ENCODE data around the gene CREB1.
A peak's percentile ranks its signal among the peaks of the same experiment; 100 is the strongest.

The CREB1 gene

DNA sequence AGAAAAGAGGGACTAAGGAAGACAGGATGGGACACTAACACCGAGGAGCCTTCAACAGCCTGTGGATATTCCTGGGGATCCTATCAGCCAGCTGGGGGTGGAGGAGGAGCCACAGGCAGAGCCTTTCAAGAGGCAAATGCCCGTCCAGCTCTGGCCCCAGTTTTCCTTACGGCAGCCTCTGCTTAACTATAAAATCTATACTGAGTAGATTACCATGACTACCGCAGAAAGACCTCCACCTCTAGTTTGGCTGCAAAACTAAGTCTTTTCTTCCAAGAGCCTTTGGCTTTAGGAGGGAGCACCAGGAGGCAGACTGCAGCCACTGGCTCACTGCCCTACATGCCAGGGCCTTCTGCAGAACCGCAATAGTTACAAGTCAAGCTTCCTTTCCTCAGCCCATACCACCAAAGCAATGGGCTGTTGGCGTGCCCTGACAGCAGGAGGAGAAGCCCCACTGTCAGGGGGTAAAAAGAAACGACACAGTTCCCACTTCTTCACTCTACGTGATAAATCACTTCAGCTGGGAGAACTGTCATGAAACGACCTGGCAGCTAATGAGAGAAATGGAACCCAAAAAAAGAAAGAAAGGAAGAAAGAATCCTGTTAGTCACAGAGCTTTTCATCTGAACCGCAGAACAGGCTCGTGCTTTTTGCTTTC, 25.1 kb upstream of the CREB1 start:
- DNase-seq = no peak

- no peak for DNase-seq
These were observed 24.6 kb upstream of the CREB1 start for GRCh38 chr2:207505171-207505570.

DNA sequence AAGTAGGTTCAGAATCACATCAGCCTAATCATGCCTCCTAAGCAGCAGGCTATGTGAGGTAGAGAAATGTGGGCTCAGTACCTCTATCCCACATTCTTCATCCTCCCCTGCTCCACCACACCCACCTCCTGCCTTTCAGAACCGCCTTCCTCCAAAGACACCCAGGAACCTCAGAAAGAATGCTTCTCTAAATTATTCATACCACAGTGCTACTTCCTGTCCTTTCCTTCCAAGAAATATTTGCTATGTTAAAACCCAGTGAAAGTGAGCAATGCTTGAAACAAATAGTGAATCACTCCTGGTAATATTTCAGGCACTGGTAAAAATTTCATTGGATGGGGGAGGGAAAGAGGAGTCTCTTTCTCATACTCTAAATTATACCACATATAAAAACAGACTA, 24.0 kb upstream of the CREB1 start:
- DNase-seq = no peak

DNA sequence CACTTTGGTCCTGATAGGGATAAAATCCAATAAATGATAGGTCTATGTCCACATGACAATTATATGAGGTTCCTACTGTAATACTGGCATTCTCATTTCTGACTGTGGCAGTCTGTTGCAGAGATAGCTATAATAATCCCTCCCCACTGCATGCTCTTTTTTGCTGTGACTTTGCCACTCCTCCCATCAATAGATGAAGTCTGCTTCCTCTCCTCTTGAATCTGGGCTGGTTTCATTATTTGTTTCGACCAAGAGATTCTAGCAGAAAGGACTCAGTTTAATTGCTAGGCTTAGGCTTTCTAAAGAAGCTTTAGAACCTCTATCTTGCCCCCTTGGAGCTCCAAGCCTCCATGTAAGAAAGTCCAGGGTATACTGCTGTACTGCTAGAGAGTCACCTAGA, 23.3 kb upstream of the CREB1 start:
- no peak for DNase-seq

DNA sequence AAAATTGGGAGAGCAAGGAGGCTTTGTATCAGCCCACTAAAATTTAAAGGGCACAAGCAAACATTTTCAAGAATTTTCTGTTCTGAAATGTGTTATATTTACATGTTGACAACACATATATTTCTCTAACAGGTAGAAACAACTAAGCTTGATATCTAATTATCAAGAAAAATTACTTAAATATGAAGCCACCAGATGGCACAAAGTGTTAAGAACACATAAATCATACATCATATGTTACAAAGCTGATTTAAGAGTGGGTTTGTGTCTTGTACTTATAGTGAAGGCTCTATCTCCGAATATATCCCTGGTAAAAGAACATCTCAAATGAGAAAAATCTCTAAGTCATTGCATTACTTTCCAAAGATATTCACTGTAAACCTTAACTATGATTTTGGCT, 19.6 kb upstream of the CREB1 start:
- no peak for DNase-seq

DNA sequence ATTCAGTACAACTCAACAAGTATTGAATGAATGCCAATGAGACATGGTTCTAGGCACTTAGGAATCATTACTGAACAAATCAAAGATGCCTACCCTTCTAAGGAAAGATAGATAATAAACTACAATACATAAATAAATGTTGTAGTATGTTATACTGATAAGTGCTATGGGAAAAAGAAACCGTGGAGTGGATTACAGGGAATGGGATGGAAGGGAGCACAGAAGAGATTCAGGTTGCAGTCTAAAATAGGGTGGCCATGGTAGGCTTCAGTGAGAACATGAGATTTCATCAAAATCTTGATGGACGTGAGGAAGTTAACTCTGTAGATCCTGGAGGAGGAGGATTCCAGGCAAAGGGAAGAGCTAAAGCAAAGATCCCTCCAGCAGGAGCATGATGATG, 17.9 kb upstream of the CREB1 start:
- no peak for DNase-seq

GRCh38 chr2:207512356-207512755, 17.4 kb upstream of the CREB1 start:
- no peak for DNase-seq

- no peak for DNase-seq
These were observed 16.1 kb upstream of the CREB1 start for GRCh38 chr2:207513551-207514257.

DNA sequence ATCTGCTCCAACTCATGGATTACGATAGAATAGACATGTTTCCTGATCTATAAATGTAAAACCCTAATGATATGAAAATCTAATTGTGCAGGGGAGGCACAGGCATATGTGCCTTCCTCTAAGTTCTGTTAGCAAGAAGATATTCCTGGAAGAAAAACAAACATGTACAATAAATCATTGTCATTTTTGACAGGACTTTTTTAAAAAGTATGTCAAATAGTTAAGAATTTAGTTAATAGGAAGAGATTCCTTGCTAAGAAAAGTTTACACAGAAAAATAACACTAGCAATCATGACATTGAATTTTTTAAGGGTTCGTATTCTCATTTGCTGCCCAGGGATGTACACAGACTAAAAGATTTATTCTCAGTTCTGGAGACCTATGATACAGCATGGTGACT, 15.3 kb upstream of the CREB1 start:
- DNase-seq = no peak

DNA sequence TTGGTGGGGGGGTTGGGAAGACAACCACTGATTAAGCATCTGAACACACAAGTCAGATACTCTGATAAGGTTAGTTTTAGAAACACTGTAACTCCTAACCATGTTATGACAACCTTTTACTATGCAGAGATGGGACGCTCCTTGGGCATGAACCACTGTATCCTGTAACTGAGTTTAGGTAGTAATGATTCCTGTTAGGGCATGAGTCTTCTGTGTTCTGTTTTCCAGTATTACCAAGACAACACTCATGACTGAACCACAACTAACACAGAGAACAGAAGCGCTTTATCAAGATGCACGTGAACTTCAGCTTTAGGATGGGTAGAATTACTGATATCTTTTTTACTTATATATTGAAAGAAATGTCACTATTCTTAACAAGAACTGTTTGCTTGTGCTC, 14.1 kb upstream of the CREB1 start:
- no peak for DNase-seq

- no peak for DNase-seq
These were observed 13.6 kb upstream of the CREB1 start for GRCh38 chr2:207516206-207516605.

DNA sequence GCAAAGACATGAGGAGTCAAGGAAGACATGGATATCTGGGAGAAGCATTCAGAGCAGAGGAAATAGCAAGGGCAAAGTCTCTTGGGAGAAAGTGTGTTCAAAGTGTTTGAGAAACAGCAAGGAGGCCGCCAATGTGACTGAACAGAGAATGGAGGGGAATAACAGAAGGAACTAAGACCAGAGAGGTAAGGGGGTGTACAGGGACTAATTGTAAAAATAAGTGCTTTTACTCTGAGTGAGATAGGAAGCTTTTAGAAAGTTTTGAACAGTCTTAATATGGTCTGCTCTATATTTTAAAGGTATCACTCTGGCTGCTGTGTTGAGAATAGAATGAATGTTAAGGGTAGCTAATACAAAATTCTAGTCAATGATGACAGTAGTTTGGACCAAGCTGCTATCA, 6.8 kb upstream of the CREB1 start:
- no peak for DNase-seq

- DNase-seq = peak in 1 of 2 donors; percentile 51
These were observed 4.5 kb upstream of the CREB1 start for GRCh38 chr2:207525296-207525695.

DNA sequence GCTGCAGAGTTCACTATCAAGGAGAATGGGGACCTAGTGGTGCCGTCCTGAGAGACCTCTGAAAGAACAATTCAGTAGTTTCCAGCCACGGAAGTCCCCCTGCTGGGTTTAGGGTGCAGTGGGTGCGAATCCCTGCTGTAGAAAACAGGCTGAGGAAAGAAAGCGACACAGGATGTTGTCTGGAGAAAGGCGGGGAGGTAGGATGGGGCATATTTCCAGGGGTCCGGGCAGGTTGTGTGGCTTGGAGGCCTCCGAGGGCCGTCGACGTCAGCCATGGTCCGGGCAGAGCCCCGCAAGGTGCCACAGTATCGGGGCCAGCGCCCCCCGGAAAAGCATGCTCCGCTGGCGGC, 807 bp upstream of the CREB1 start:
- peak; percentile 80 to 87 for DNase-seq

DNA sequence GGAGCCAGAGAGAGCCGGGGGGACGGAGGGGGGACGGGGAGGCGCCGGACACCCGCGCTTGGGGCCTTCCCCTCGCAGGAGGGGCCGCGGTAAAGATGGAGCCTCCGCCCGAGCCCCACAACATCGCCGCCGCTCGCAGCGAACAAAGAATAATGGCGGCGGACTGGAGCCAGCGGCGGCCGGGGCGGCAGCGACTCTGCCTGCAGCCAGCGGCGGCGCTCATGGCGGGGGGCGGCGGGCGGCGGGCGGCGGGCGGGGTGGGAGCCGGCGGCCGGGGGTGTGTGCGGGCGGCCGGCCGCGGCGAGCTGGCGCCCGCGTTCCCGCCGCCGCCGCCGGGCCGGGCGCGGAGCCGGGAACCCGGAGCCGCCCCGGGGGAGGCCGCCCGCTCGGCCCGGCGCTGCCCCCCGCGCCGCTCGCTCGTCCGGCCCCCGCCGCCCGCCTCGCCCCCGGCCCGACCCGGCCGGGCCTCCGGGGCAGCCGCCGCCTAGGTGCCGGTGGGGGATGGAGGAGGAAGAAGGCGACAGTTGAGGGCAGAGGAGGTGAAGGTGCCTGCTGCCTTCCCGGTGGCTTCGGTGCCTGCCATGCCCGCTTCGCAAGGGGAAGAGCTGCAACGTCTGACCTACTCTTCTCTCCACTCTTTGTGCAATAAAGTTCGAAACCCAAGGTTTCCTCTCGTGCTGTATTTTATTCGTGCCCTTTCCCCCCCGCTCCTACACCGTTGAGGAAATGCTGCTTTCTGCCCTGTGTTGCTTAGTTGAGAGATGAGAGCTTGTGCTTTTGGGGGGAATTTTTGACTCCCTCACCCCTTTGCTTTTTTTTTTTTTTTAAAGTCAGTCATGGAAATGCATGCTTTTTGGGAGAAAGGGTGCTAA, 634 bp downstream of the CREB1 start:
- peak; percentile 63 to 75 for DNase-seq

GRCh38 chr2:207531032-207531952, 1.5 kb downstream of the CREB1 start:
- DNase-seq = peak in 1 of 2 donors; percentile 68

GRCh38 chr2:207532676-207533075, 2.9 kb downstream of the CREB1 start:
- DNase-seq = no peak

DNA sequence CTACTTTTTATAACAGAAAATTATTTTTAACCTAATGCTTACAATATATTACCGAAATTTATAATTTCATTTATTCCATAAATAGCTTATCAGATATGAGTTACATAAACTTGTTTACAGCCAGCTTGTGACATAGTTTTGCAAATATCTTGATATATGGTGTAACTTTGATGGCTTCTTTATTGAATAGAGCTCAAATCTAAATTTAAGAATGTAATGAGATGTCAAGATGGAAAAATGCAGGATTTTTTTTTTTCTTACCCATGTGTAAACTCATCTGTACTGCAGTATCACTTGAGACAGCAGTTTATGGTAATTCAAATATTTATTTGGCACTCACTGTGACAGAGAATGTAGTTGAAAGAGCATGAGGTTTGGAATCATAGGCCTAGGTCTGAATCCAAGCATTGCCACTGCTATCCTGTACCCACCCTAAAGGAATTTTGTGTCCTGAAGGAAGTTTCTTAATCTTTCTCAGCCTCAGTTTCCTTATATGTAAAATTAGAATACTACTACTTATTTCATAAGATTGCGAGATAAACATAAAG, 3.8 kb downstream of the CREB1 start:
- no peak for DNase-seq

- DNase-seq = no peak
These were observed 4.7 kb downstream of the CREB1 start for GRCh38 chr2:207534417-207534816.

DNA sequence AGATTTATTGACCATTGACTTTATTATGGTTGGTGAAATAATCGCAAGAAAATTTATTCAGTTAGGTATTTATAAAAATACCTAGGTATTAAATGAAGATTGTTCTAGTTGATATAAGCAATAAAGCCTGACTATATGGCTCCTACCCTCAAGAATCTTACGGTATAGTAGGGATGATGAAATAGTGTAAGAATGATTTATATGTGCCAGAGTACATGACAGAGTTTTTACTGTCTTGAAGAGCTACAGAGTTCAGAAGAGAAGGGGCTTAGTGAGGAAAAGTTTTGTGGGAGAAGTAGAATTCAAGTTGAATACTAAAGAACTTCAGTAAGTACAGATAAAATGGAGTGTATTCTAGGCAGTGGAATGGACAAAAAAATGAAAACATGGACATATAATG, 9.7 kb downstream of the CREB1 start:
- DNase-seq = no peak

DNA sequence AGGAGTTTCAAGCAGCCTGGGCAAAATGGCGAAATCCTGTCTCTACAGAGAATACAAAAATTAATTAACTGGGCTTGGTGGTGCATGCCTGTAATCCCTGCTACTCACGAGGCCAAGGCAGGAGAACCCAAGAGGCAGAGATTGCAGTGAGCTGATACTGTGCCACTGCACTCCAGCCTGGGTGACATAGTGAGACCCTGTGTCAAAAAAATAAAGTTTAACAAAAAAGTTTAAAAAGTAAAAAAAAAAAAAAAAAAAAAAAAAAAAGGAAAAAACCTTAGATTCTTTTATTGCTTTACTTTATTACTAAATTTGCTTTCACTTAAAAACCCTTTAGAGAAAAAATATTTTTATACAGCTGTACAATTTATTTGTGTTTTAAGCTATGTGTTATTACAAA, 10.7 kb downstream of the CREB1 start:
- no peak for DNase-seq

GRCh38 chr2:207541933-207542332, 12.2 kb downstream of the CREB1 start:
- no peak for DNase-seq

- no peak for DNase-seq
These were observed 13.5 kb downstream of the CREB1 start for GRCh38 chr2:207543272-207543671.

Data from CD4-positive, alpha-beta T cell treated with Interleukin-4 for 1 hour (primary cell).